GM21515 (cell line): Measurements from ENCODE around the gene CNTFR.

Experiments
- ATAC-seq: cut with Tn5 transposase; IDR thresholded peaks from one replicate; pipeline ENCODE4 v1.9.1; 2021; ENCODE audit not compliant: unreplicated experiment

The CNTFR gene

GRCh38 chr9:34572628-34573027, 16.9 kb downstream of the CNTFR start:
- no peak for ATAC-seq

DNA sequence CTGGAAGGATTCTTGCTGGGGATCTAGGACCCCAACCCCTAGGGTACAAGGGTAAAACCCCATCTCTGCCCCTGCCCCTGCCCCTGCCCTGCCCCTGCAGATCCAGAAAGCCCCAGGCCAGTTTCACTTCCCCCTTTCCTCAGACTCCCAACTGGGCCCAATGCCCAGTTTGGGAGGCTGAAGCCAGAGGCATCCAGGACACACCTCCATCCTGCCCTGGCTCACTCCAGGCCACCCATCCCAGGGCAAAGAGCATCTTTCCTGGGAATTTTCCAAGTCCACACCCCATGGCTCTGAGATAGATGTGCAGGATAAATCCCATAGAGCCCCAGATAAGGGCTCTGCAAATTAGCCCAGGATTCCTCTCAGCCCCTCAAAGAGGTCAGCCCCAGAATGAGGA, 17.4 kb downstream of the CNTFR start:
- ATAC-seq: no peak

DNA sequence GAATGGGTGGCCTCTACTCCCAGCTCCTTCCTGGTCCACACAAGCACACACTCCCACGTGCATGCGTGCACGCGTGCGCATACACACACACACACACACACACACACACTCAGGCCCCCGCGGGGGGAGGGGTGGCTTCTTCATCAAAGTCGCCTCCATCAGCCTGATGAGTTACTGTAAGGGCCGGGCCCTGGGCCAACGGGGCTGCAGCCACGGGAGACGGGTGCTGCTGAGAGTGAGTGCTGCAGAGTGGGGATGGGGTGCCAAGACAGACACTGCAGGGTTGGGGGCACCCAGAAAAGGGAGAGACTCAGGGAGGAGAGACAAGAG, 18.1 kb downstream of the CNTFR start:
- no peak for ATAC-seq

GRCh38 chr9:34570809-34571480, 18.6 kb downstream of the CNTFR start:
- no peak for ATAC-seq

DNA sequence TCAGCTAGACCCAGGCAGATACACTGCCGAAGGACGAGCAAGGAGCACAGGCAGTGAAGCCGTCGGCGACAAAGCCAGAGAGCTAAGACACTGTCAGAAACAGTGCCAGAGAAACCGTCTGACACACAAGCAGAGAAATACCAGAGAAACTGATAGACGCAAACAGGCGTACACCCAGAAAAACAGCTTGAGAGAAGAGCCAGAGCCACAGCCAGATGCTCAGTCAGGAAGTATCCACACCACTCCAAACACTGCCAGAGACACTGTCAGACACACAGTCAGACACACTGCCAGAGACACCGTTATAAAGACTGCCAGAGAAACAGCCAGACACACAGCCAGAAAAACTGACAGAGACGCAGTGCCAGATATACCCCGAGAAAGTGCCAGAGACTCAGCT, 19.1 kb downstream of the CNTFR start:
- ATAC-seq: no peak

GRCh38 chr9:34568774-34569173, 20.8 kb downstream of the CNTFR start:
- no peak for ATAC-seq

DNA sequence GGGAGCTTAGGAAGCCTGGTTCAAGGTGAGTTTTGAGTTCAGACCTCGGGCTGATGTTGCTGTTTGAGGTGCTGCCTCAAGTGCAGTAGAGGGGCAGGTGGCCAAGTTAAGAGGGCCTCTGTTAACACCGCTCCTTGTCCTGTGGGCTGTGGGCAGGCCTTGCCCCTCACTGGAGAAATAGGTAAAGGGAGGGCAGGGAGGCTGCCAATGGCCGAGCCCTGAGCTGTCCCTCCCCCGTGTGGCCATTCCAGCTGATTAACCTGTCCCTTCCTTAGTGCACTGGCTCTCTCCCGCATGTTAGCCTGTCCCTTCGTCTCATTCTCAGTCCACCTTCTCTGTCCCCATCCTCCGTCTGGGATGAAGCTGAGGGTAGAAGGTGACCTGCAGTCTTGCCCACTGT, 21.4 kb downstream of the CNTFR start:
- ATAC-seq: no peak

DNA sequence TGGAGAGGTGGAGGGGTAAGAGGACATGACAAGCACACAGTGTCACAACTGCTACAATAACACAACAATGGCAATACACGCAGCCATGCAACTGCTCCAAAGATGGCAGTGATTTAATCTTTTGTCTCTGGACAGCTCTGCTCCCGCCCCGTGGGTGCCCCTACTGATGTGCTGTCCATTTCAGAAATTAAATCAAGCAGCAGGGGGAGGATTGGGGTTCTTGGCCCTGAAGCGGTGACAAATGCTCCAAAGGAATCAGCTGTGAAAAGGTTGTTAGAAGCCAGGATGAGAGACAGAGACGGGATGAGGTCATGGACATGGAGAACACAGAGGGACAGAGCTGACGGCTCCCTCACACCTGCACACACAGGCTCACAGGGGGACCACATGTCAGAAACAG, 22.6 kb downstream of the CNTFR start:
- ATAC-seq: no peak

GRCh38 chr9:34566322-34566721, 23.2 kb downstream of the CNTFR start:
- ATAC-seq: no peak

DNA sequence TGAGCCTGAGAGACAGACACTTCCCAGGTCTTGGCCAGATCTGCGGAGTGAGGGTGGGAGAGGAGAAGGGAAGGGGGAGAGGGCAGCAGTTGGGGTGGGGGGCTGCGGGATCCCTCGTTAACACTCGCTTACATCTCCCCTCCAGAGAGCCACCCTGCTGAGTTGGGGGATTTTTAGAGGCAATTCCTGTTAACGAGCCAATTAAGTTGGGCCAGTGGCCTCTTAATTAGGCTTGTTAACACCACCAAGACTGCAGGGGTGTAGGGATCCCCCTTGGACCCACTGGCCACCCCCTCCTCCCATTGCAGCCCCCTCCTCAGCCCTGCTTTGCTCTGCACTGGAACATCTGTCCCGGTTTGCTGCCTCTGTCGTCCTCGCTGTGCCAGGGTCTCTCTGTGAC, 23.7 kb downstream of the CNTFR start:
- ATAC-seq: no peak

DNA sequence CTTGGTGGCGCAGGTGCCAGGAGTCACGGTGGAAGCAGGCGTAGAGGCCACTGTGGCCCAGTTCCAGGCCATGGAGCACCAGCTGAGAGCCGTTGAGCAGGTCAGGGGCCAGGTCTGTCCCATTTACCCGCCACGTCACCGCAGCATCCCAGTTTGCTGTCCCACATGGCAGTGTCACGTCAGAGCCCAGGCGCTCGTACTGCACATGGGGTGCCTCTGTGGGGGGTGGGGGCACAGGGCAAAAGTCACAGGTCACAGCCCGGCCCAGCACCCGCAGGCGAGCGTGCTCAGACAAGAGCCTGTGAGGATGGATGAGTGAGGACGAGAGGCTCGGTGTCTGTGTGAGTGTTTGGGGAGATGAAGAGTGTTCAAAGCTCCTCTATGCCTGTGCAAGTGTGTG, 24.9 kb downstream of the CNTFR start:
- ATAC-seq: no peak

DNA sequence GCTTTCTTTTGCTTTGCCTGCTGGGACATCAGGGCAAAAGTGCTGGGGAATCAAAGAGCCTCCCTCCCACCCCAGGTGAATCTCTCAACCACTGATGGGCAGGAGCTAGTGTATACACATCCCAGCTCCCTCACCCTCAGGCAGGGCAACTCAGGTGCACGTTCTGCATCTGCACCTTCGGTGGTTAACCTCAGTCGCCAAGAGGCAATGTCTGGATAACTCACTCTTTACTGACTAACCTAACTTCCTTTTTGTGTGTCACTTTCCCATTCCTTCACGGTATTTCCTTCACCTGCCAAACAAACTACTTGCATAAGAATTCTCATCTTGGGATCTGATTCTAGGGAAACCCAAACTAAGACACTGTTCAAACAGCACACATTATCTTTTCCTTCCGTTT, 26.3 kb downstream of the CNTFR start:
- ATAC-seq: no peak

DNA sequence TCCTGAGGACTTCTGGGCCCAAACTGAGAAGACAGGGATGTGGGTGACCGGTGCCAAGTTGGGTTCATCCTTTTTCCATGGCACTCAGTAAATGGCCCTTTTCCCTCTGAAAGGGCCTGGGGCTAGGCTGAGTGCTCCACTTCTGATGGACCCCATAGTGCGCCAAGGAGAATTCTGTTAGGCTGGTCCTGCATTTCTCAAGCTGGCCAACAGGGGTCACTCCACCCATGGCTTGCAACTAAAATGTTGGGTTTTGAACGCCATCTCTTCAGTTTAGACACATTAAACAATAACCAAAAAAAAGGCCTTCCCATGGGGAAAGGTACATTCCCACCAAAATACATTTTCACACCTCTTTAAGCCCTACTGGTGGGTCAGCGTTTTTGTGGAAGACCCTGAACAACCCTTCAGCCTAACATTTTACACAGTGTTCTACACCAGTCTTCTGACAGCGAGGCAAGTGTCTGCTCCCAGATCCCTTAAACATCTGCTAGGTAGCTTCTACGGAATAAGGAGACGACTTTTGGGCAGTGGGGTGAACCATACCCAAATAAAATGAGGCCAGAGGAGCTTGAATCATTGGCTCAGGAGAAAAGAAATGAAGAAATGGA, 27.3 kb downstream of the CNTFR start:
- ATAC-seq: no peak

DNA sequence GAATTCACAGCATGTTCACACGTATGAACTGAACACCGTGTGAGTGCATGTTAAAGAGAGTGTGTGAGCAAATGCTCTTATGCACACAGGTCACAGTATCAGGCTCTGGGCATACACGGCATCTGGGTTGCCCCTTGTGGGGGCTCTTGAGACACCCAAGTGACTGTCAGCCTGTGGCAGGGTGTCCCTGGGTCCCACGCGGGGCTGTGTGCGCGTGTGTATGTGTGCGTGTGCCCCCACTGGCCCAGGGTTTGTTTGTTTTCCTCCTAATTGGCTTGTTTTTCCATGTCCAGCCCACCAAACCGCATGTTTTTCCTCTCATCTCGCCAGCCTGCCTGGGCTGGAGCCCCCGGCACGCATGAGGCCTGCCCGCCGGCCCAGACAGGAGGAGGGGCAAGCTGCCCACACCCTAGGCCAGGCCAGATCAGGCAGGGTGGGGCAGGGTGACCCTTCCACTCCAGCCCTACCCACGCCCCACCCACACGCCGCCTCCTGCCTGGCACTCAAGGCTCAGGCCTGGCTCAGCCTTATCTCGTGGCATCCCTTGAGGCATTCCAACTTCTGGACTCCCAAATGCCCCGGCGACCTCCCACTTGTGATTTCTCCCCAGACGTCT, 28.8 kb downstream of the CNTFR start:
- ATAC-seq: no peak

GRCh38 chr9:34559624-34560455, 29.7 kb downstream of the CNTFR start:
- ATAC-seq: no peak

GRCh38 chr9:34558919-34559623, 30.5 kb downstream of the CNTFR start:
- no peak for ATAC-seq

GRCh38 chr9:34558364-34558763, 31.2 kb downstream of the CNTFR start:
- no peak for ATAC-seq

GRCh38 chr9:34557426-34558321, 31.9 kb downstream of the CNTFR start:
- ATAC-seq: no peak

DNA sequence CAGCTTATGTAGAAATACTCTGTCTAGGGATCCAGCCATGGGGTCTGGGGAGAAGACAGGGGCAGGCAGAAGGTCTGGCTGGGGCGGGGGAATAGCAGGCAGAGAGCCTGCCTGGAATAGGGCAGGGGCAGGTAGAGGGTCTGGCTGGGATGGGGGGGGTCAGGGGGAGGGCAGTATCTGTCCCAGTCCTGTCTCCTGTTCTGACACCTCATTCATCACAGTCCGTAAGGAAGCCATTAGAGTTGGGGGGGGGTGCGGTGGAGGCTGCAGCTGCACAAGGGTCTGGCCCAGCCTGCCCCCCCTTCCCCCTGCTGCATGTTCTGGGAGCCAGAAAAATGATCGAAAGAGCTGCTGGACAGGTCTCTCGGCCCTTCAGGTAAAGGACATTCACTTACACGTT, 32.6 kb downstream of the CNTFR start:
- no peak for ATAC-seq

- no peak for ATAC-seq
Measured at GRCh38 chr9:34555936-34556525, 33.5 kb downstream of the CNTFR start.
